PC-3 (cell line): ENCODE data around the gene WDR76.

Experiments used
- CTCF ChIP-seq: fragments of 300-600 bp; sonication (generic); conservative IDR thresholded peaks from 2 replicates; pipeline ENCODE4 v1.5.1; 2017; ENCODE audit warnings: antibody characterized with exemption, low read depth, mild to moderate bottlenecking, low read length
- EZH2 ChIP-seq: fragments of 300-600 bp; sonication (generic); IDR thresholded peaks from one replicate; pipeline ENCODE4 v1.6.1; 2017; ENCODE audit warnings: antibody characterized with exemption, mild to moderate bottlenecking, low read length; ENCODE audit not compliant: unreplicated experiment
- EZH2phosphoT487 ChIP-seq: fragments of 300-600 bp; sonication (generic); IDR thresholded peaks from 2 replicates; pipeline ENCODE4 v1.6.1; 2018; ENCODE audit warnings: mild to moderate bottlenecking, antibody characterized with exemption, low read length, borderline replicate concordance

- TF ChIP-seq EZH2 (no peak), CTCF (no peak), EZH2phosphoT487 (no peak)
Observed at GRCh38 chr15:43873651-43874050, 46.8 kb downstream of the WDR76 start.
